DOHH2 (cell line): ENCODE results near the gene SCAMP3.

Source experiments
- CTCF ChIP-seq: fragments of 200-600 bp; sonication (generic); IDR thresholded peaks from one replicate; pipeline ENCODE4 v1.5.1; 2014; ENCODE audit warnings: antibody characterized with exemption, mild to moderate bottlenecking, low read depth, low read length; ENCODE audit not compliant: poor library complexity, severe bottlenecking
- EZH2phosphoT487 ChIP-seq: fragments of 200-600 bp; sonication (generic); IDR thresholded peaks from 2 replicates; pipeline ENCODE4 v1.6.1; 2017; ENCODE audit warnings: borderline replicate concordance, mild to moderate bottlenecking, antibody characterized with exemption, low read length, moderate library complexity, mixed read lengths

GRCh38 chr1:155287987-155288543 lies 25.9 kb upstream of the SCAMP3 start:
- TF ChIP-seq CTCF (no peak), EZH2phosphoT487 (no peak)
